Upper lobe of right lung (tissue), 1 donor: ENCODE results near the gene ZNF26. TPM values are rescaled to one million over a fixed set of nuclear protein-coding genes. Genes with fewer than 3 reads are reported as not detected.

Experiments
- ATAC-seq: fragments of 200-7000 bp; cut with Tn5 transposase; one replicate; pipeline ENCODE4 v1.9.1; 2020; ENCODE audit warnings: mild to moderate bottlenecking, moderate library complexity
- DNase-seq: peaks from one replicate; pipeline ENCODE4 v3.0.0-alpha.2; 2020
- H3K27ac ChIP-seq: fragments of 200-600 bp; one replicate; pipeline ENCODE4 v1.8.0; 2022
- H3K27me3 ChIP-seq: fragments of 200-600 bp; one replicate; pipeline ENCODE4 v1.8.0; 2022; ENCODE audit warnings: mild to moderate bottlenecking
- H3K36me3 ChIP-seq: fragments of 200-600 bp; one replicate; pipeline ENCODE4 v1.8.0; 2022
- H3K4me1 ChIP-seq: fragments of 200-600 bp; one replicate; pipeline ENCODE4 v1.8.0; 2022
- H3K4me3 ChIP-seq: fragments of 200-600 bp; one replicate; pipeline ENCODE4 v1.8.0; 2022; ENCODE audit warnings: mild to moderate bottlenecking
- H3K9me3 ChIP-seq: fragments of 200-600 bp; one replicate; pipeline ENCODE4 v1.8.0; 2022
- intact Hi-C: fragments of 100-400 bp; cut with DNase I; formaldehyde crosslinking; loops from one replicate; pipeline ENCODE4 v1.11.0; 2022
- total RNA-seq: library from RNA; stranded (reverse); fragmentation: NEBNext Ultra II Directional; extraction: Animal tissue kit (Norgen Biotek cat#: 25700); gene quantifications from one replicate; pipeline ENCODE4 v1.2.1, GENCODE V29; 2021
- TF ChIP-seq, protein P1 (sequence below): fragments of 200-600 bp; IDR thresholded peaks from one replicate; pipeline ENCODE4 v1.8.0; 2022; ENCODE audit warnings: antibody characterized with exemption
- donor health status: DM: no; HTN: yes; CAD: no; lungs with severe emphysema.

ZNF26 gene
- total RNA-seq, 1 donor from 2014 or later, result 11.4 TPM

DNA sequence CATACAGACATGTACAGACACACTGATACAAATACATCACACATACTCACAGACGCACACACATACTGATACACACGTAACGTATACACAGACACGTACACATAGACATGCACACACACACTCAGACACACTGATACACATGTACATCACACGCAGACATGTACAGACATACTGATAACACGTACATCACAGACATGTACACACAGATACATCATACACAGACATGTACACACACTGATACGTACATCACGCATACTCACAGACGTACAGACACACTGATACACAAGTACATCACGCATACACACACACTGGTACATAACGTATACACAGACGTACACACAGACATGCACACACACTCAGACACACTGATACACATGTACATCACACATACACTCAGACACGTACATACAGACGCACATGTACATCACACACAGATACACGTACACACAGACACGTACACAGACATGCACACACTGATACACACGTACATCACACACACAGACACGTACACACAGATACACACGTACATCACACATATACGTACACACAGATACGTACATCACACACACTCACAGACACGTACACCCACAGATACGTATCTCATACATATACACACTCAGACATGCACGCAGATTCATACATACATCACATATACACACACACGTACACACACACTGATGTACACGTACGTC lies 35.2 kb upstream of the ZNF26 start:
- peaks cover under 1% of the 10 kb centered on the region for H3K36me3 ChIP-seq

DNA sequence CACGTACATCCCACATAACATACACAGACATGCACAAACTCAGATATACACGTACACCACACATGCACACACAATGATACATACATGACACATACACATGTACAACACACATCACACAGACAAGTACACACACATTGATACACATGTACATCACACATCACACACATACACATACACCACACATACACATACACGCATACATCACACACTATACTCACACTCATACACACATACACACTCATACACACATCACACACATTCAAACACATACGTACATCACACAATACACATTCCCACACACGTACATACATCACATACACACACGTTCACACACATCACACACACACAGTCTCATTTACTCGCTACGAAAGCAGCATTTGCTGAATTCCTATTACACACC lies 34.5 kb upstream of the ZNF26 start:
- ATAC-seq, result no peak
- no peaks in the 10 kb centered on the region for H3K27me3 ChIP-seq
- H3K4me1 ChIP-seq, result peaks cover 9% of the 10 kb centered on the region
- no peak overlapping the region for H3K27ac ChIP-seq
- H3K36me3 ChIP-seq, result no peaks in the 10 kb centered on the region
- DNase-seq, result no peak
- TF ChIP-seq, protein P1, sequence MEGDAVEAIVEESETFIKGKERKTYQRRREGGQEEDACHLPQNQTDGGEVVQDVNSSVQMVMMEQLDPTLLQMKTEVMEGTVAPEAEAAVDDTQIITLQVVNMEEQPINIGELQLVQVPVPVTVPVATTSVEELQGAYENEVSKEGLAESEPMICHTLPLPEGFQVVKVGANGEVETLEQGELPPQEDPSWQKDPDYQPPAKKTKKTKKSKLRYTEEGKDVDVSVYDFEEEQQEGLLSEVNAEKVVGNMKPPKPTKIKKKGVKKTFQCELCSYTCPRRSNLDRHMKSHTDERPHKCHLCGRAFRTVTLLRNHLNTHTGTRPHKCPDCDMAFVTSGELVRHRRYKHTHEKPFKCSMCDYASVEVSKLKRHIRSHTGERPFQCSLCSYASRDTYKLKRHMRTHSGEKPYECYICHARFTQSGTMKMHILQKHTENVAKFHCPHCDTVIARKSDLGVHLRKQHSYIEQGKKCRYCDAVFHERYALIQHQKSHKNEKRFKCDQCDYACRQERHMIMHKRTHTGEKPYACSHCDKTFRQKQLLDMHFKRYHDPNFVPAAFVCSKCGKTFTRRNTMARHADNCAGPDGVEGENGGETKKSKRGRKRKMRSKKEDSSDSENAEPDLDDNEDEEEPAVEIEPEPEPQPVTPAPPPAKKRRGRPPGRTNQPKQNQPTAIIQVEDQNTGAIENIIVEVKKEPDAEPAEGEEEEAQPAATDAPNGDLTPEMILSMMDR, result no peak
- intact Hi-C loops, result no loop called here
- peaks cover 27% of the 10 kb centered on the region for H3K9me3 ChIP-seq
- no peak overlapping the region for H3K4me3 ChIP-seq

More for the DNA sequence above, 35.2 kb upstream of the ZNF26 start:
- Histone ChIP-seq H3K27me3 (no peaks in the 10 kb centered on the region), H3K4me1 (peaks cover 9% of the 10 kb centered on the region), H3K9me3 (peaks cover 33% of the 10 kb centered on the region), H3K4me3 (no peak overlapping the region), H3K27ac (no peak overlapping the region)
- TF ChIP-seq, protein P1, result no peak
- DNase-seq (no peak), ATAC-seq (no peak)
- intact Hi-C loops, result no loop called here

DNA sequence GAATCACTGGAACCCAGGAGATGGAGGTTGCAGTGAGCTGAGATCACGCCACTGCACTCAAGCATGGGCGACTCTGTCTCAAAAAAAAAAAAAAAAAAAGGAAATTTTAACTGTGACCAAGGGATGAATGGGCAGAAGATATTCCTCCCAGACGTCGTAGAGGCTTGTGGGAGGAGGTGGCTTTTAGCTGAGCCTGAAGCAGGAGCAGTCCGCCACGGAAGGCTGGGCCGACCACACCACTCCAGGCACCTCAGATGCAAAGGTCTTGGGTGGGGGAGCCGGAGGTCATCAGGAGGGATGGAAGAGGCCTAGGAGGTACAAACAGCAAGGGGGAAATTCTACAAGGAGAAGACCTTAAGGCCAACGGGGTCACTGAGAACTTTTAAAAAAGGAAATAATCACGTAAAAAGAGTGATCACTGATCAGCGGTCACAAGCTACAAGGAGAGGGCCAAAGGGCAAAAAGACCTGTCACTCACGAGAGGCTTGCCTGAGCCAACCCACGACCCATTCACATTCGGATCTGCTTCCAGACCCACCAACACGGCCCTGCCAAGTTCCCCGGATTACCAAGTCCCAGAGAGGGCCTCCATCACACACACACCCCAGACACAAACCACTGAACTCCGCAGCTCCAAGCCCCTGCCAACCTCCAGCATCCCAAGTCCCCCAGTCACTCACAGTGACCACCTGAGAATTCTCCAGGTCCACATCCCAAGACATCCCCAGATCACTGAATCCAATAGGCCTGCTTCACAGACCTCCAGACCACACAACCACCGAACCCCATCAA lies 33.6 kb upstream of the ZNF26 start:
- DNase-seq (no peak), ATAC-seq (no peak)
- peaks cover 20% of the 10 kb centered on the region for H3K9me3 ChIP-seq
- TF ChIP-seq, protein P1, result no peak
- no peak overlapping the region for H3K27ac ChIP-seq
- peaks cover 14% of the 10 kb centered on the region for H3K4me1 ChIP-seq
- intact Hi-C loops, result no loop called here
- H3K27me3 ChIP-seq, result no peaks in the 10 kb centered on the region
- no peak overlapping the region for H3K4me3 ChIP-seq
- H3K36me3 ChIP-seq, result no peaks in the 10 kb centered on the region

DNA sequence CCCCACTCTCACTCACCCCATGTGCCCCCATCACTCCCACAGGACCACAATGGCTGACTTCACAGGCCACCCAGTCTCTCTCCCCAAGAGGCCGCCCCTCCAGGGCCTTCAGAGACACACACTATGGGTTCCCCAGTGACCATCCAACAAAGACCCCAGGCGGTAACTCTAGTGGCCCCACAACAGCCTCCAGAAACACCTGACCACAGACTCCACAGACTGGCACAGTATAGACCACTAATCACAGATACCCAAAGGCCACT lies 33.1 kb upstream of the ZNF26 start:
- intact Hi-C loops, result no loop called here
- H3K27me3 ChIP-seq, result no peaks in the 10 kb centered on the region
- no peak overlapping the region for H3K27ac ChIP-seq
- H3K36me3 ChIP-seq, result no peaks in the 10 kb centered on the region
- no peak overlapping the region for H3K4me3 ChIP-seq
- no peak for DNase-seq
- peaks cover 14% of the 10 kb centered on the region for H3K9me3 ChIP-seq
- TF ChIP-seq, protein P1, result no peak
- ATAC-seq, result no peak
- H3K4me1 ChIP-seq, result peaks cover 14% of the 10 kb centered on the region

DNA sequence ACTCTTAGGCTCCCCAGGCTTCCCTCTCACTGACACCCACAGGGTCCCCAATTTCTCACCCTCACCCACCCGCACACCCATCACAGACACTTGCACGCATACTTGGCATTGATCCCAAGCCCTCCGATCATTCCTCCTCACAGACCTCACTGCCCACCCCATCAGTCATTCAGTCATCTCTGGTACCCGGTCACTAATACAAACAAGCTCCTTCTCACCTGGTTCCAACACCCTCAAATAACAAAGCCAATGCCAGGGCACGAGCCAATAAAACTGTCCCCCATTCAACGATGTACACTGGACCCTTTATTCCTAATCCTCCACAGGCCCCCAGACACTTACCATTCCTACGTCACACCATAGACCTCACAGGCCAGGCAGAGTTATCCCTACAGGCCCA lies 32.4 kb upstream of the ZNF26 start:
- intact Hi-C loops, result no loop called here
- H3K27ac ChIP-seq, result no peak overlapping the region
- no peak for DNase-seq
- peaks cover 14% of the 10 kb centered on the region for H3K4me1 ChIP-seq
- ATAC-seq, result no peak
- H3K36me3 ChIP-seq, result no peaks in the 10 kb centered on the region
- H3K4me3 ChIP-seq, result no peak overlapping the region
- TF ChIP-seq, protein P1, result no peak
- no peaks in the 10 kb centered on the region for H3K27me3 ChIP-seq
- H3K9me3 ChIP-seq, result peaks cover 12% of the 10 kb centered on the region
